GM06990 (cell line): ENCODE results near the gene MAP1B.
A peak's percentile ranks its signal among the peaks of the same experiment; 100 is the strongest.

Source experiments
- DNase-seq: peaks from one replicate; pipeline ENCODE4 v3.0.0-alpha.2; 2011; ENCODE audit not compliant: insufficient read length; ENCODE audit errors: extremely low read depth
- H3K27me3 ChIP-seq: replicated peaks from 2 replicates; pipeline ENCODE4 v1.6.0; 2011; ENCODE audit warnings: low read length; ENCODE audit not compliant: control insufficient read depth, insufficient read depth
- H3K36me3 ChIP-seq: 2 replicates; pipeline ENCODE4 v1.5.1; 2011; ENCODE audit warnings: low read length; ENCODE audit not compliant: control insufficient read depth, insufficient read depth
- H3K4me3 ChIP-seq: replicated peaks from 2 replicates; pipeline ENCODE4 v1.5.1; 2011; ENCODE audit warnings: low read depth, mild to moderate bottlenecking, control low read depth, low read length
- TF ChIP-seq, protein P1 (sequence below): IDR thresholded peaks from 2 replicates; pipeline ENCODE4 v1.5.1; 2011; ENCODE audit warnings: low read length, control low read depth, mild to moderate bottlenecking, inconsistent platforms; ENCODE audit not compliant: insufficient read depth, poor library complexity, severe bottlenecking

The MAP1B gene

DNA sequence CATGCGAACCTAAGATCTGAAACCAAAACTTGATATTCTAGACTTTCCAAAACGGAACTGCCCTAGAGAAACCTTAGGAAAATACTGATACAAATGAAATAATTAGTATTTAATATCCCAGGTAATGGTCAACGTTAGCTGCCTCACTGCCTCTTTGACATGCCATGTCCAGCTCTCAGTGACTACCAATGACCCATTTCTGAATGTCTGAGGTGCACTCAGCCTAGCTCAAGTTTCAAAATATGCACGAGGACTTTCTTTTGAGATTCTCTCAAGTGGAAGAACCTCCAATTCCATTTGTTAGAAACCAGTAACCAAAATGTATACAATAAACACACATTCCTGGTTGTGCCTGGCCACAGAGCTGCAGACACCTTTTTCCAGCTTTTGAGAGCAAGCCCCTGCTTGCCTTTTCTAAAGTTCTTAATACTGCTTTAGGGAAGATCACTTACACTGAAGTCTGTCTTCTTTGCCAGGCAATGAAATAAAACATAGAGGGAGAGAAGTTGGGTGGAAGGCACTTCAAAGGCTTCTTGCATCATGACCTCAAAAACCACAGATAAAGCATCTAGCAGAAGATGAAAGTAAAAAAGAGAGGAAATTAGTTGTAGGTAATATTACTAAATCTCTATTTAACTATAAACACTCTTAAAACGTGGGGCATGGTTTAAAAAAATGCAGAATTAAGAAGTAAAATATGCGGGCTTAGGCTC lies 124.9 kb downstream of the MAP1B start:
- Histone ChIP-seq H3K36me3 (peaks cover 7% of the 10 kb centered on the region), H3K27me3 (no peaks in the 10 kb centered on the region), H3K4me3 (no peak overlapping the region)
- DNase-seq = peak; percentile 15
- TF ChIP-seq, protein P1, sequence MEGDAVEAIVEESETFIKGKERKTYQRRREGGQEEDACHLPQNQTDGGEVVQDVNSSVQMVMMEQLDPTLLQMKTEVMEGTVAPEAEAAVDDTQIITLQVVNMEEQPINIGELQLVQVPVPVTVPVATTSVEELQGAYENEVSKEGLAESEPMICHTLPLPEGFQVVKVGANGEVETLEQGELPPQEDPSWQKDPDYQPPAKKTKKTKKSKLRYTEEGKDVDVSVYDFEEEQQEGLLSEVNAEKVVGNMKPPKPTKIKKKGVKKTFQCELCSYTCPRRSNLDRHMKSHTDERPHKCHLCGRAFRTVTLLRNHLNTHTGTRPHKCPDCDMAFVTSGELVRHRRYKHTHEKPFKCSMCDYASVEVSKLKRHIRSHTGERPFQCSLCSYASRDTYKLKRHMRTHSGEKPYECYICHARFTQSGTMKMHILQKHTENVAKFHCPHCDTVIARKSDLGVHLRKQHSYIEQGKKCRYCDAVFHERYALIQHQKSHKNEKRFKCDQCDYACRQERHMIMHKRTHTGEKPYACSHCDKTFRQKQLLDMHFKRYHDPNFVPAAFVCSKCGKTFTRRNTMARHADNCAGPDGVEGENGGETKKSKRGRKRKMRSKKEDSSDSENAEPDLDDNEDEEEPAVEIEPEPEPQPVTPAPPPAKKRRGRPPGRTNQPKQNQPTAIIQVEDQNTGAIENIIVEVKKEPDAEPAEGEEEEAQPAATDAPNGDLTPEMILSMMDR = no peak

DNA sequence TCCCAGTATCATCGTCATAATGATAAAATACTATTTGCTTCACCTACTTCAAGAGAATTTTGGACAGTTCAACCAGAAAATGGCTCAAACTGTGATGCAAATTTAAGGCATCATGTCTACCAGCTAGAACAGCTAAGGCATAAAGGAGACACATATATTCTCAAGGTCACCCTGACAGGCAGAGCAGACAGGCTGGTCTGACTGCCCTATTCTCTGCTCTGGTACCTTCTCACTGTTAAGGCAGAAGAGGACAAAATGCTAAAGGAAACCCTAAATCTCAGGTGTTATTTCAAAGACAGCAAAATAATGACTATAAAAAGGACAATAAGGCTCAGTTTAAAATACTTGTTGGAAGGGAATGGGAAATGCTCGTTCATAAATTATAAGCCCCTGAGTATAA lies 125.6 kb downstream of the MAP1B start:
- DNase-seq = no peak
- no peaks in the 10 kb centered on the region for H3K27me3 ChIP-seq
- TF ChIP-seq, protein P1 = no peak
- peaks cover 7% of the 10 kb centered on the region for H3K36me3 ChIP-seq
- no peak overlapping the region for H3K4me3 ChIP-seq

DNA sequence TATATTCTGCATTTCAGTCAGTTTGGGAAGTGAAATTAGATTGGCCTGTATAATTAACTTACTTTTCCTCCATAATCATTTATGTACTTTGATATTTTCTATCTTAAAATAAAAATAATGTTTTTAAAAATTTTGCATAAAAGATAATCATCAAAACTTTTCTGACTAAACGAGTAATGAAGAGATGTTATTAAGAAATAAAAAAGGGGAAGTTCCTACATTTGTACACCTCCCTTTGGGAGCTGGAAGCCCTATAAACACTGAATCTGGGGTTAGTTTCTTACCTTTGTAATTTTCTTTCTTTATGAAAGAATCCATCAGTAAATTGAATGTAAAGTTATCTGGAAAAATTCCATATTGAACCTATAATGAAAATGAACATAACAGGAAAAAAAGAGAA lies 126.6 kb downstream of the MAP1B start:
- Histone ChIP-seq H3K36me3 (peaks cover 7% of the 10 kb centered on the region), H3K27me3 (no peaks in the 10 kb centered on the region), H3K4me3 (no peak overlapping the region)
- TF ChIP-seq, protein P1 = no peak
- no peak for DNase-seq

DNA sequence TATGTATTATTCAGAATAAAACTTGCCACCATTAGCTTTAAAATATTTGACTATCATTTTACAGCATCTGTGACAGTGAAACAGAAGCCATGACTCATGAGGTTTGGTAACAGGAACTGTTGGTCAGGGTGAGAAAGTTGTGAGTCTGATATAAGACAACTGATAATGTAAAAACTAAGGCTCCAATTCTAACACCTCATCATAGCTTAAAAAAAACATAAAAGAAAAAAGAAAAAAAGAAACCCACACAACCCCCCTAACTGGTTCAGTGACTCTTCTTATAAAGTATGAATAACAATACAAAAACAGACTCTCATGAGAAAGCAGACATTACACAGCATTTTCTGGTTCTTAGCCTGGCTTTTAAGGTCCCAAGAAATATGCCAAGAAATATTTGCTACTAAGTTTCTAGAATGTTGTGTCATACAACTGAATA lies 127.0 kb downstream of the MAP1B start:
- DNase-seq = peak; percentile 43

DNA sequence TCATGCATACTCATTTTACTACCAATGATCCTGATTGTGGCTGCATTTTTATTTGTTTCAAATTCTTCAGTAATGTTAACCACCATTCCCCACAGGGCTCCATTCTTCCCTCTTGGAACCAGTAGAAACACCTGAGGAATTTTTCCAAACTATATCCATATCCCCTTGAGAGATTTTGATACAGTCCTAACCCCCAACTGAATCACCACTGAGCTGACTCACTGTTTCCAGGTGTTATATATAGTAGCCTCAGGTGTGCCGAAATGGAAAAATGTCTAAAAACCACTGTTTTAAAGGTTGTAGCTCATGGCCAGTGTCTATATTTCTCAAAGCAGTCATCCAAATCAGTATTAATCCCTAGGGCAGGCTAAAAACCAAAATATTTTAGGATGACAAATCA lies 127.6 kb downstream of the MAP1B start:
- TF ChIP-seq, protein P1 = no peak
- peaks cover 5% of the 10 kb centered on the region for H3K36me3 ChIP-seq
- no peak for DNase-seq
- no peaks in the 10 kb centered on the region for H3K27me3 ChIP-seq
- no peak overlapping the region for H3K4me3 ChIP-seq

More for the DNA sequence above, 127.0 kb downstream of the MAP1B start:
- TF ChIP-seq, protein P1 = no peak
- Histone ChIP-seq H3K36me3 (peaks cover 5% of the 10 kb centered on the region), H3K27me3 (no peaks in the 10 kb centered on the region), H3K4me3 (no peak overlapping the region)
